Heart left ventricle (tissue), 13 donors: ENCODE data around the gene RTN4RL2.

Experiments
- CTCF ChIP-seq, 12 donors: fragments of 200-600 bp; sonication (generic) in 4 of 12; IDR thresholded peaks; one replicate each; pipeline versions ENCODE4 v1.5.0 to v1.8.0; 2018 to 2022; ENCODE audit warnings: antibody characterized with exemption in 12 of 12, mild to moderate bottlenecking in 5 of 12
- POLR2A ChIP-seq, 2 donors: fragments of 450-650 bp; IDR thresholded peaks; one replicate each; pipeline ENCODE4 v1.6.1; 2017; ENCODE audit warnings: antibody characterized with exemption in 2 of 2, mild to moderate bottlenecking in 2 of 2, moderate library complexity in 2 of 2
- donor health status: ischemic (EF 13 %, LVEDD 7.1; RV severe dilation, severe dysfunction).
- donor health status: DM: no; HTN: yes; CAD: no.
- donor health status: DM: no; HTN: no; CAD: no.
- donor health status: ischemic (EF 25% LVEDD 6.9; RV normal size, moderate dysfunction).
- donor health status: ischemic (EF 25% LVEDD 5.7; RV mildly dilated, moderate dysfunction).
- donor health status: ischemic (EF 35%, LVEDD 5.7; RV mildly dilated, moderate dysfunction).
- donor health status: nonischemic (EF 11% LVEDD 7.7; RV severe dilation, severe dysfunction).
- donor health status: DM: yes; HTN: yes; CAD: no.
- donor health status: PGD.
- donor health status: ischemic (EF 29% LVEDD 5.4; RV normal size, mild dysfunction).
- donor health status: nonischemic (EF 23%, LVEDD 6.1; RV moderate dilation, normal function).

DNA sequence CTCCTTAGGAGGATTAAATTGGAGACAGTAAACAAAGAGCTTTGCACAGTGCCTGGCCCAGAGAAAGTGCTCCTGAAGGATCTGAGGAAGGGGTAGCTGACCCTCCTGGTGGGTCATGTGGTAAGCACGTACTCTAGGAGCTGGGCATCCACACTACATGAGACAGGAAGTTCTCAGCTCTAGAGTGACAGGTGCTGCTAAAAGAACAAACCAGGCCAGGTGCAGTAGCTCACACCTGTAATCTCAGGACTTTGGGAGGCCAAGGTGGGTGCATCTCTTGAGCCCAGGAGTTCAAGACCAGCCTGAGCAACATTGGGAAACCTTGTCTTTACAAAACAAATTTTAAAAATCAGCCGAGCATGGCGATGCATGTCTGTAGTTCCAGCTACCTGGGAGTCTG is 42.0 kb downstream of the RTN4RL2 start:
- TF ChIP-seq CTCF (IDR thresholded peaks at IDR 0.05) (no peak), POLR2A (IDR thresholded peaks at IDR 0.05) (no peak)
